ENCODE results near the gene KRTAP4-9.
"Not testable (repeated sequence)": the region's sequence is repeated elsewhere in the genome, so short reads cannot be mapped to it uniquely, and the experiment has no call there.

The KRTAP4-9 gene

GRCh38 chr17:41098042-41098441 is 7.1 kb upstream of the KRTAP4-9 start, which contains the start of gene KRTAP4-8:
KRTAP4-8 (minus strand) TSS chr17:41098142; CDS start chr17:41098084, 58 bp downstream.
- Histone ChIP-seq H3K9me3 (no peaks in the 10 kb centered on the region), H3K4me1 (no peaks in the 10 kb centered on the region), H3K27me3 (no peaks in the 10 kb centered on the region), H3K4me3 (ENCODE audit: low read depth, low read length) (no peak within 1 kb of the TSS), H3K36me3 (no peaks in the 10 kb centered on the region)
- DNase-seq: no peak
- TF ChIP-seq CTCF (IDR thresholded peaks at IDR 0.05; ENCODE audit: low read depth, low read length): no peak

GRCh38 chr17:41098481-41098880 is 6.7 kb upstream of the KRTAP4-9 start:
- Histone ChIP-seq H3K4me1 (no peaks in the 10 kb centered on the region), H3K4me3 (ENCODE audit: low read depth, low read length) (no peak overlapping the region), H3K27me3 (no peaks in the 10 kb centered on the region), H3K9me3 (no peaks in the 10 kb centered on the region), H3K36me3 (no peaks in the 10 kb centered on the region)
- DNase-seq: no peak
- no peak for TF ChIP-seq CTCF (IDR thresholded peaks at IDR 0.05; ENCODE audit: low read depth, low read length)

- DNase-seq: not testable (repeated sequence)
These were observed 5.3 kb upstream of the KRTAP4-9 start for GRCh38 chr17:41099682-41100480.

GRCh38 chr17:41101586-41102259 is 3.5 kb upstream of the KRTAP4-9 start, which contains the start of gene KRTAP4-16:
KRTAP4-16 (minus strand) TSS chr17:41102209; CDS start chr17:41102209, 0 bp downstream.
- no peaks in the 10 kb centered on the region for H3K27me3 ChIP-seq
- no peak for TF ChIP-seq CTCF (IDR thresholded peaks at IDR 0.05; ENCODE audit: low read depth, low read length)
- DNase-seq: no peak
- no peaks in the 10 kb centered on the region for H3K36me3 ChIP-seq
- no peaks in the 10 kb centered on the region for H3K4me1 ChIP-seq
- H3K9me3 ChIP-seq: no peaks in the 10 kb centered on the region
- H3K4me3 ChIP-seq (ENCODE audit: low read depth, low read length): no peak within 1 kb of the TSS

More at GRCh38 chr17:41099682-41100480, 5.3 kb upstream of the KRTAP4-9 start:
- not testable (repeated sequence) for H3K9me3 ChIP-seq; H3K4me3 ChIP-seq (ENCODE audit: low read depth, low read length); H3K4me1 ChIP-seq; H3K36me3 ChIP-seq; H3K27me3 ChIP-seq

- no peaks in the 10 kb centered on the region for H3K9me3 ChIP-seq
- H3K36me3 ChIP-seq: no peaks in the 10 kb centered on the region
- no peak overlapping the region for H3K4me3 ChIP-seq (ENCODE audit: low read depth, low read length)
- peaks cover 3% of the 10 kb centered on the region; the same call in 1 of the 2 replicates for H3K27me3 ChIP-seq
- no peak for DNase-seq
- no peaks in the 10 kb centered on the region for H3K4me1 ChIP-seq
- TF ChIP-seq CTCF (IDR thresholded peaks at IDR 0.05; ENCODE audit: low read depth, low read length): no peak
These were observed 1.3 kb upstream of the KRTAP4-9 start for GRCh38 chr17:41103896-41104295.

- H3K4me1 ChIP-seq; H3K36me3 ChIP-seq; H3K27me3 ChIP-seq; H3K4me3 ChIP-seq (ENCODE audit: low read depth, low read length); DNase-seq; H3K9me3 ChIP-seq: not testable (repeated sequence)
These were observed 677 bp upstream of the KRTAP4-9 start for GRCh38 chr17:41104386-41105038.
